Suprapubic skin (tissue), 4 donors: Measurements from ENCODE around the gene MYO3A. TPM values are rescaled to one million over a fixed set of nuclear protein-coding genes. Genes with fewer than 3 reads are reported as not detected.

Experiments
- DNase-seq, 2 donors: peaks; one replicate each; pipeline ENCODE4 v3.0.0-alpha.2; 2019; ENCODE audit warnings: low spot score in 2 of 2
- H3K27ac ChIP-seq: fragments of 200-600 bp; sonication (generic); one replicate; pipeline ENCODE4 v1.5.1; 2019
- H3K27me3 ChIP-seq: fragments of 200-600 bp; sonication (generic); one replicate; pipeline ENCODE4 v1.5.1; 2019
- H3K36me3 ChIP-seq: fragments of 200-600 bp; sonication (generic); one replicate; pipeline ENCODE4 v1.5.1; 2019
- H3K4me1 ChIP-seq: fragments of 200-600 bp; sonication (generic); one replicate; pipeline ENCODE4 v1.5.1; 2019
- H3K4me3 ChIP-seq: fragments of 200-600 bp; sonication (generic); one replicate; pipeline ENCODE4 v1.5.1; 2019; ENCODE audit warnings: mild to moderate bottlenecking
- H3K9me3 ChIP-seq: fragments of 200-600 bp; sonication (generic); one replicate; pipeline ENCODE4 v1.5.1; 2019
- CTCF ChIP-seq, 2 donors: fragments of 200-600 bp in 1 of 2; fragments of 450-650 bp in 1 of 2; sonication (generic) in 1 of 2; IDR thresholded peaks; one replicate each; pipeline ENCODE4 v1.5.1; 2016 to 2019; ENCODE audit warnings: antibody characterized with exemption in 2 of 2, mild to moderate bottlenecking in 1 of 2, moderate library complexity in 1 of 2
- EP300 ChIP-seq: sonication (generic); formaldehyde crosslinking; IDR thresholded peaks from one replicate; pipeline ENCODE4 v1.6.1; 2017; ENCODE audit warnings: antibody characterized with exemption
- POLR2A ChIP-seq, 2 donors: fragments of 450-650 bp; IDR thresholded peaks; one replicate each; pipeline ENCODE4 v1.6.1; 2017; ENCODE audit warnings: antibody characterized with exemption in 2 of 2, mild to moderate bottlenecking in 2 of 2, moderate library complexity in 2 of 2
- POLR2AphosphoS5 ChIP-seq, 3 donors: sonication (generic); formaldehyde crosslinking; IDR thresholded peaks; one replicate each; pipeline ENCODE4 v1.6.1; 2017; ENCODE audit warnings: antibody characterized with exemption in 3 of 3
- WGBS: methylation state at CpG from one replicate; pipeline ENCODE4 v1.1.5; 2018; 5-methylcytosine and 5-hydroxymethylcytosine counted together
- total RNA-seq, 4 donors: library from RNA; depleted of rRNA; stranded (reverse); fragments of >200 nt; gene quantifications; one replicate each; pipeline ENCODE4 v1.1.0, GENCODE V29; 2016

Gene MYO3A
- total RNA-seq, 4 donors from 2014 or later, result 1.4 to 8.1 (median 3.9) TPM

GRCh38 chr10:26044141-26044749, 110.2 kb downstream of the MYO3A start:
- 29% methylated on average over 3 of the region's 3 CpGs for WGBS
- DNase-seq, result no peak
- H3K27ac ChIP-seq, result no peak overlapping the region

GRCh38 chr10:26046073-26046700, 112.2 kb downstream of the MYO3A start:
- 78% methylated on average over 7 of the region's 7 CpGs for WGBS

More at GRCh38 chr10:26044141-26044749, 110.2 kb downstream of the MYO3A start:
- H3K36me3 ChIP-seq, result no peaks in the 10 kb centered on the region
- H3K4me3 ChIP-seq, result no peak overlapping the region
- no peaks in the 10 kb centered on the region for H3K9me3 ChIP-seq
- TF ChIP-seq POLR2A (IDR thresholded peaks at IDR 0.05), result no peak
- no peaks in the 10 kb centered on the region for H3K27me3 ChIP-seq
- H3K4me1 ChIP-seq, result peaks cover 18% of the 10 kb centered on the region

GRCh38 chr10:26048756-26049155, 114.7 kb downstream of the MYO3A start:
- Histone ChIP-seq H3K36me3 (no peaks in the 10 kb centered on the region), H3K4me3 (no peak overlapping the region), H3K27ac (no peak overlapping the region), H3K4me1 (peaks cover 11% of the 10 kb centered on the region), H3K27me3 (no peaks in the 10 kb centered on the region), H3K9me3 (no peaks in the 10 kb centered on the region)
- no peak for DNase-seq
- no peak for TF ChIP-seq EP300
- TF ChIP-seq POLR2A (IDR thresholded peaks at IDR 0.05), result no peak
- no peak for TF ChIP-seq POLR2AphosphoS5 (IDR thresholded peaks at IDR 0.05)
- no peak for TF ChIP-seq CTCF (IDR thresholded peaks at IDR 0.05)
- WGBS, result 81% methylated on average over 2 of the region's 2 CpGs

More at GRCh38 chr10:26046073-26046700, 112.2 kb downstream of the MYO3A start:
- H3K4me1 ChIP-seq, result peaks cover 18% of the 10 kb centered on the region
- H3K4me3 ChIP-seq, result no peak overlapping the region
- H3K27me3 ChIP-seq, result no peaks in the 10 kb centered on the region
- H3K27ac ChIP-seq, result no peak overlapping the region
- TF ChIP-seq EP300 (no peak), POLR2AphosphoS5 (IDR thresholded peaks at IDR 0.05) (no peak), CTCF (IDR thresholded peaks at IDR 0.05) (no peak), POLR2A (IDR thresholded peaks at IDR 0.05) (no peak)
- DNase-seq, result no peak
- no peaks in the 10 kb centered on the region for H3K9me3 ChIP-seq
- H3K36me3 ChIP-seq, result no peaks in the 10 kb centered on the region

GRCh38 chr10:26052326-26052725, 118.3 kb downstream of the MYO3A start:
- Histone ChIP-seq H3K9me3 (no peaks in the 10 kb centered on the region), H3K27me3 (no peaks in the 10 kb centered on the region), H3K4me1 (no peaks in the 10 kb centered on the region), H3K4me3 (no peak overlapping the region), H3K27ac (no peak overlapping the region), H3K36me3 (no peaks in the 10 kb centered on the region)
- WGBS, result 85% methylated on average over 4 of the region's 4 CpGs
- TF ChIP-seq CTCF (IDR thresholded peaks at IDR 0.05), result no peak
- no peak for TF ChIP-seq POLR2AphosphoS5 (IDR thresholded peaks at IDR 0.05)
- TF ChIP-seq EP300, result no peak
- no peak for TF ChIP-seq POLR2A (IDR thresholded peaks at IDR 0.05)
- DNase-seq, result no peak

- H3K9me3 ChIP-seq, result no peaks in the 10 kb centered on the region
- H3K27ac ChIP-seq, result no peak overlapping the region
- H3K4me3 ChIP-seq, result no peak overlapping the region
- no peak for TF ChIP-seq EP300
- no peak for TF ChIP-seq CTCF (IDR thresholded peaks at IDR 0.05)
- no peak for TF ChIP-seq POLR2AphosphoS5 (IDR thresholded peaks at IDR 0.05)
- TF ChIP-seq POLR2A (IDR thresholded peaks at IDR 0.05), result no peak
- no peak for DNase-seq
- WGBS, result 80% methylated on average over 1 of the region's 1 CpG
- H3K27me3 ChIP-seq, result no peaks in the 10 kb centered on the region
- H3K4me1 ChIP-seq, result no peaks in the 10 kb centered on the region
- H3K36me3 ChIP-seq, result no peaks in the 10 kb centered on the region
Observed at GRCh38 chr10:26057466-26057865, 123.4 kb downstream of the MYO3A start.
